HG03354 (cell line): ENCODE measurements around the gene SMIM14.
"Not testable (repeated sequence)": the region's sequence is repeated elsewhere in the genome, so short reads cannot be mapped to it uniquely, and the experiment has no call there.

ENCODE experiments used
- ATAC-seq: cut with Tn5 transposase; IDR thresholded peaks from one replicate; pipeline ENCODE4 v1.9.1; 2021; ENCODE audit warnings: mild to moderate bottlenecking; ENCODE audit not compliant: unreplicated experiment, poor library complexity, severe bottlenecking

SMIM14 gene

GRCh38 chr4:39514888-39515401, 123.7 kb downstream of the SMIM14 start:
- ATAC-seq: no peak

- ATAC-seq: not testable (repeated sequence)
Measured at GRCh38 chr4:39514266-39514665, 124.4 kb downstream of the SMIM14 start.

GRCh38 chr4:39510348-39510929, 128.2 kb downstream of the SMIM14 start:
- no peak for ATAC-seq

- no peak for ATAC-seq
Measured at GRCh38 chr4:39505581-39505980, 133.1 kb downstream of the SMIM14 start.

GRCh38 chr4:39504538-39504937, 134.1 kb downstream of the SMIM14 start:
- ATAC-seq: no peak

- not testable (repeated sequence) for ATAC-seq
Measured at GRCh38 chr4:39502664-39503035, 136.0 kb downstream of the SMIM14 start.

- ATAC-seq: no peak
Measured at GRCh38 chr4:39502019-39502663, 136.5 kb downstream of the SMIM14 start.

- no peak for ATAC-seq
Measured at GRCh38 chr4:39498727-39499020, 140.0 kb downstream of the SMIM14 start.

- ATAC-seq: no peak
Measured at GRCh38 chr4:39497909-39498726, 140.5 kb downstream of the SMIM14 start.
